Pancreas (tissue), 10 donors: Measurements from ENCODE around the gene CAPRIN1. TPM values are rescaled to one million over a fixed set of nuclear protein-coding genes. Genes with fewer than 3 reads are reported as not detected.

Source experiments
- ATAC-seq, 4 donors: fragments of 200-7000 bp; cut with Tn5 transposase; one replicate each; pipeline versions ENCODE4 v1.8.0 to v1.9.1; 2020; ENCODE audit warnings: mild to moderate bottlenecking in 4 of 4, moderate library complexity in 4 of 4
- DNase-seq, 6 donors: peaks; one replicate each; pipeline ENCODE4 v3.0.0-alpha.2; 2020
- FAIRE-seq: peaks from 2 replicates; lab custom pipeline; 2012; peaks lifted over from hg19 to GRCh38; lab: Jason Lieb, UNC
- H3K27ac ChIP-seq, 4 donors: fragments of 200-600 bp; sonication (generic); 1 replicate in 3 of 4; 2 replicates in 1 of 4; pipeline versions ENCODE4 v1.5.0 to v1.8.0; 2020
- H3K27me3 ChIP-seq, 4 donors: fragments of 200-600 bp; one replicate each; pipeline ENCODE4 v1.8.0; 2021
- H3K36me3 ChIP-seq, 3 donors: fragments of 200-600 bp; sonication (generic) in 1 of 3; one replicate each; pipeline versions ENCODE4 v1.5.0 to v1.8.0; 2020 to 2021
- H3K4me1 ChIP-seq, 3 donors: fragments of 200-600 bp; one replicate each; pipeline ENCODE4 v1.8.0; 2021
- H3K4me3 ChIP-seq, 4 donors: fragments of 200-600 bp; sonication (generic) in 2 of 4; one replicate each; pipeline versions ENCODE4 v1.5.0 to v1.8.0; 2020 to 2021
- H3K9me3 ChIP-seq, 4 donors: fragments of 200-600 bp; one replicate each; pipeline ENCODE4 v1.8.0; 2021
- WGBS, 2 donors: extraction: QIAGEN DNeasy Blood & Tissue Kit; methylation state at CpG; one replicate each; pipeline ENCODE4 v1.1.7; 2013; 5-methylcytosine and 5-hydroxymethylcytosine counted together
- intact Hi-C, 3 donors: fragments of 100-400 bp; cut with DNase I; formaldehyde crosslinking; loops; one replicate each; pipeline versions ENCODE4 v1.11.1 to v1.14.2; 2022
- polyA plus RNA-seq, 2 donors: library from polyadenylated mRNA; stranded (reverse); fragments of 200-250 nt; gene quantifications; one replicate each; pipeline ENCODE4 v1.2.3, GENCODE V29; 2013
- total RNA-seq, 6 donors: library from RNA; stranded (reverse); fragmentation: NEBNext Ultra II Directional in 4 of 6; extraction: Animal tissue kit (Norgen Biotek cat#: 25700) in 4 of 6; gene quantifications; one replicate each; pipeline versions ENCODE4 v1.2.1 to v1.2.4, GENCODE V29; 2021 to 2023
- TF ChIP-seq, protein P1 (sequence below), 4 donors: fragments of 200-600 bp; sonication (generic) in 3 of 4; IDR thresholded peaks; one replicate each; pipeline versions ENCODE4 v1.5.0 to v1.8.0; 2021; ENCODE audit warnings: antibody characterized with exemption in 4 of 4
- donor health status: healthy with polysubstance abuse.
- donor health status: DM: no; HTN: no; CAD: no; lungs with moderate emphysema.
- donor health status: DM: no; HTN: no; CAD: no.
- donor health status: control.
- donor health status: control.
- donor health status: Bipolar disorder and iron deficiency.
- donor health status: DM: yes; HTN: yes; CAD: no.
- donor health status: DM: no; HTN: no; CAD: no.
- donor health status: DM: no; HTN: no; CAD: no.
- donor health status: DM: yes; HTN: yes; CAD: no.

The CAPRIN1 gene
- total and polyA plus RNA-seq, 8 donors, result 33.9 to 116 (median 93.9) TPM

DNA sequence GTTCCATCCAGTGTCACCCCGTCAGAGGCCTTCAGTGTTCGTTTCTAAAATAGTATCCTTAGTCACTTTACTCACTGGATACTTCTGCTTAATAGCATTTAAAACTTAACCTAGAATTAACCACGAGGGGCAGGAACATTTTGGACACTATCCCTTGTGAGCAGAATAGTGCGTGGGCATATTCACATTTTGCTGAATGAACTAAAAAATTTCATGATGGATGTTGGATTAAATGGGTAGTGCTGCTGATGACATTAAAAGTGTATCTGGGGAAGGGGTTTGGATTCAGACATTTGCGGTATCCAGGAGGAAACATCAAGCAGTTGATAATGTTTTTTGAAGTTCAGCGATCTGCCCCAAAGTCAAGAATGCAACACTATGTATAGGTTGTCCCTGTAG is 53.1 kb downstream of the CAPRIN1 start:
- TF ChIP-seq, protein P1, sequence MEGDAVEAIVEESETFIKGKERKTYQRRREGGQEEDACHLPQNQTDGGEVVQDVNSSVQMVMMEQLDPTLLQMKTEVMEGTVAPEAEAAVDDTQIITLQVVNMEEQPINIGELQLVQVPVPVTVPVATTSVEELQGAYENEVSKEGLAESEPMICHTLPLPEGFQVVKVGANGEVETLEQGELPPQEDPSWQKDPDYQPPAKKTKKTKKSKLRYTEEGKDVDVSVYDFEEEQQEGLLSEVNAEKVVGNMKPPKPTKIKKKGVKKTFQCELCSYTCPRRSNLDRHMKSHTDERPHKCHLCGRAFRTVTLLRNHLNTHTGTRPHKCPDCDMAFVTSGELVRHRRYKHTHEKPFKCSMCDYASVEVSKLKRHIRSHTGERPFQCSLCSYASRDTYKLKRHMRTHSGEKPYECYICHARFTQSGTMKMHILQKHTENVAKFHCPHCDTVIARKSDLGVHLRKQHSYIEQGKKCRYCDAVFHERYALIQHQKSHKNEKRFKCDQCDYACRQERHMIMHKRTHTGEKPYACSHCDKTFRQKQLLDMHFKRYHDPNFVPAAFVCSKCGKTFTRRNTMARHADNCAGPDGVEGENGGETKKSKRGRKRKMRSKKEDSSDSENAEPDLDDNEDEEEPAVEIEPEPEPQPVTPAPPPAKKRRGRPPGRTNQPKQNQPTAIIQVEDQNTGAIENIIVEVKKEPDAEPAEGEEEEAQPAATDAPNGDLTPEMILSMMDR (IDR thresholded peaks at IDR 0.05), result no peak

DNA sequence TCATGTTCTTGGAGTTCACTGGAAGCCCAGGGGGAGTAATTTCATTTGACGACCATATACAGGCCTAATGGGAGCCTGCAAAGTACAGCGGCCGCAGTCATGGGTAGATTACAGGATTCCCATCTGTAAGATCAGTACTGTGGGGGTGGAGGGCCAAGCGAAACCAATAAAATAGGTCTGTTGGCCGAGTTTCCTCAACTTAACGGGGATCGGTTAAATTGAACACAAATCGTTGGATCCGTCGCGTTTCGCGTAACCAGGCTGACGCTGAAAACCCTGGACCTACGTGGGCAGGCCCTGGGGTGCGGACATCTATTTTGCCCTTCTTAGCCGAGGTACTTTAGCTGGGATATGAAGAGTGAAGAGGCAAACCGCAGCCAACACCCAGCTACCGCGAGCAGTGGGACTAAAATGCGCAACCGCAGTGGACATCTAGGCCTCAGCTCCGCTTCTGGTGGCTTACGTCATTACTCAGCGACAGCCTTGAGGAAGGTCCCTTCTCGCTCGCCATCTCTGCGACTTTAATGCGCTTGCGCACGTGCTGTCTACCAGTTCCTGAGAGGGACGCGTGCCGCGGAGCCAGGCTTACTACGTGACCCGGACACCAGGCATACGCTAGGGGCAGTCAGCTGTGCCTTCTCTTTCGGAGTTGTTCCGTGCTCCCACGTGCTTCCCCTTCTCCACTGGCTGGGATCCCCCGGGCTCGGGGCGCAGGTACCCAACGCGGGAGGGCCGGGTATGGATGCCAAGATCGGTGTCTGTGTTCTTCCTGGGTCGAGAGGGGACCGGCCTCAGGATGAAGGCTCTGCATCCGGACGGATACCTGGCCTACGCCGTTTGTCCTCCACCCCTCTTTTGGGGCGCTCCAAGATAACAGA is 53.8 kb downstream of the CAPRIN1 start, which contains the start of gene NAT10:
TSS of gene NAT10 (plus strand) at position 551 of the 878 bp plus-strand sequence. CDS start 2,597 bp downstream, outside the sequence.
- no peaks in the 10 kb centered on the region for H3K27me3 ChIP-seq
- H3K36me3 ChIP-seq, result peaks cover 0 to 16% (median 5%) of the 10 kb centered on the region in 3 donors
- no peaks in the 10 kb centered on the region for H3K9me3 ChIP-seq
- intact Hi-C loops, result loop anchor here in 1 of 3 donors (10.0 kb wide), 1 partner anchor 51 kb away; the partner anchor contains the start of gene CAPRIN1
- FAIRE-seq, result peak; percentile 20
- WGBS, 2 donors, result 0 to 1% methylated on average over 49 to 55 of the region's 55 CpGs
- H3K4me3 ChIP-seq, result peak within 1 kb of the TSS; percentile 61 to 94 (median 80)
- TF ChIP-seq, protein P1 (IDR thresholded peaks at IDR 0.05), result no peak
- ATAC-seq, result peak; percentile 97 to 99 (median 98)
- peaks cover 0 to 5% (median 5%) of the 10 kb centered on the region in 3 donors for H3K4me1 ChIP-seq
- peak within 1 kb of the TSS; percentile 80 to 91 (median 88) for H3K27ac ChIP-seq
- peak; percentile 93 to 99 (median 96) for DNase-seq

More for the DNA sequence above, 53.1 kb downstream of the CAPRIN1 start:
- H3K9me3 ChIP-seq, result no peaks in the 10 kb centered on the region
- peaks cover 0 to 5% (median 5%) of the 10 kb centered on the region in 3 donors for H3K4me1 ChIP-seq
- ATAC-seq (no peak), DNase-seq (no peak), FAIRE-seq (no peak)
- H3K27me3 ChIP-seq, result no peaks in the 10 kb centered on the region
- intact Hi-C loops, result loop anchor here in 1 of 3 donors (10.0 kb wide), 1 partner anchor 50 kb away; the partner anchor contains the start of gene CAPRIN1
- H3K27ac ChIP-seq, result peak overlapping the region; percentile 80 to 91 (median 88)
- H3K36me3 ChIP-seq, result peaks cover 0 to 22% (median 5%) of the 10 kb centered on the region in 3 donors
- H3K4me3 ChIP-seq, result peak overlapping the region; percentile 61 to 94 (median 80)
- 27% methylated on average over 6 of the region's 6 CpGs for WGBS, 2 donors

DNA sequence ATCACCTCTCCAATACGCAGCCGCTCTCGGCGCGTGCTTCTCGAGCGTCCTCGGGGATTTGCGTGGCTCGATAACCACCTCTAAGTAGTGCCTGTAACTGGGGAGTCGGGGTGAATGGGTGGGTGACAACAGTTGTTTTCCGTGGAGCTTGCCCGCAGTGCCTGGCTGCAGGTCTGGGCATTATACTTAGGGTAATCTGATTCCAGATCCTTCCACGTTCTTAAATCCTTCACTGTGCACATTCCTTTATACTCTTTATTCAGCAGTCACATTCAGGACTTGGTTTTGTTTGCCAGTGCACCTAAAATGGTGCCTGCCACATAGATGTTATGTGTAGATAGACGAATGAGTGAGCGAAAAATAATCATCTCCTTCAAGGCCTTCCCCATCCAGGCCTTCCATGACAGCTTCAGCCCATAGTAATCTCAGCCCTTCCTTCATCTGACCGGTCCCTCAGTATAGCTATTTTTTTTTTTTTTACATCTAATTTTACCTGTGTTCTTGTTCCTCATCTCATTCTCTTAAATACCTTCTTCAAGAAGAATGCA is 54.5 kb downstream of the CAPRIN1 start:
- TF ChIP-seq, protein P1 (IDR thresholded peaks at IDR 0.05), result no peak
- intact Hi-C loops, result loop anchor here in 1 of 3 donors (10.0 kb wide), 1 partner anchor 51 kb away; the partner anchor contains the start of gene CAPRIN1
- ATAC-seq, result peak in 3 of 4 donors; percentile 4 to 7 (median 4)

DNA sequence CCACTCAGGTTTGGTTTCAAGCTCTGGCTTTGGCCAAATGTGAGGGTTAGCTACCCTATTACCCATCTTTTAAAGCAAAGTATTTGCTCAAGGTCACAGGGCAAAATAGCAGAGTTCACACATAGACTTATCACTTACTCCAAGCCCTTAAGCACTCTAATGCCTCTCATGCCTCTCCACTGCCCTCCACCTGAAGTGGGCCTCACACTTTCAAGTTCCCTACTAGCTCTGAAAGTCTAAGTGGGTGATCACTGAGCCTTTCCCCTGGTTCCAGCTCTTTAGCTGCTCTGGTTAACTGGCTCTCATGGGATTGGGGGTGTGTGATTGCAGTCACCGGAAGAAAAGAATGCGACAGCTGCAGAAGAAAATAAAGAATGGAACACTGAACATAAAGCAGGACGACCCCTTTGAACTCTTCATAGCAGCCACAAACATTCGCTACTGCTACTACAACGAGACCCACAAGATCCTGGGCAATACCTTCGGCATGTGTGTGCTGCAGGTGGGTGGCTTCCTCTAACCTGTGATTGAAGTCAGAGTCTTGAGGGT is 60.3 kb downstream of the CAPRIN1 start:
- H3K27ac ChIP-seq, result no peak overlapping the region
- intact Hi-C loops, result no loop called here
- no peaks in the 10 kb centered on the region for H3K27me3 ChIP-seq
- H3K4me1 ChIP-seq, result peaks cover 0 to under 1% (median 0%) of the 10 kb centered on the region in 3 donors
- 90 to 91% methylated on average over 6 of the region's 6 CpGs for WGBS, 2 donors
- TF ChIP-seq, protein P1 (IDR thresholded peaks at IDR 0.05), result no peak
- FAIRE-seq, result no peak
- no peak for DNase-seq
- H3K4me3 ChIP-seq, result no peak overlapping the region
- no peak for ATAC-seq
- H3K9me3 ChIP-seq, result no peaks in the 10 kb centered on the region
- H3K36me3 ChIP-seq, result peaks cover 0 to 73% (median 24%) of the 10 kb centered on the region in 3 donors

More for the DNA sequence above, 54.5 kb downstream of the CAPRIN1 start:
- H3K27ac ChIP-seq, result peak overlapping the region; percentile 80 to 91 (median 88)
- FAIRE-seq, result no peak
- DNase-seq, result no peak
- peak overlapping the region; percentile 61 to 94 (median 80) for H3K4me3 ChIP-seq
- H3K9me3 ChIP-seq, result no peaks in the 10 kb centered on the region
- peaks cover 0 to 5% (median 5%) of the 10 kb centered on the region in 3 donors for H3K4me1 ChIP-seq
- H3K27me3 ChIP-seq, result no peaks in the 10 kb centered on the region
- WGBS, 2 donors, result 1% methylated on average over 17 of the region's 17 CpGs
- H3K36me3 ChIP-seq, result peaks cover 0 to 19% (median 5%) of the 10 kb centered on the region in 3 donors
